Measurements from ENCODE around the gene PCAT7. TPM values are rescaled to one million over a fixed set of nuclear protein-coding genes. Genes with fewer than 3 reads are reported as not detected.
A peak's percentile ranks its signal among the peaks of the same experiment; 100 is the strongest.
"Not testable (repeated sequence)": the region's sequence is repeated elsewhere in the genome, so short reads cannot be mapped to it uniquely, and the experiment has no call there.

PCAT7 gene
- total RNA-seq, result not detected

DNA sequence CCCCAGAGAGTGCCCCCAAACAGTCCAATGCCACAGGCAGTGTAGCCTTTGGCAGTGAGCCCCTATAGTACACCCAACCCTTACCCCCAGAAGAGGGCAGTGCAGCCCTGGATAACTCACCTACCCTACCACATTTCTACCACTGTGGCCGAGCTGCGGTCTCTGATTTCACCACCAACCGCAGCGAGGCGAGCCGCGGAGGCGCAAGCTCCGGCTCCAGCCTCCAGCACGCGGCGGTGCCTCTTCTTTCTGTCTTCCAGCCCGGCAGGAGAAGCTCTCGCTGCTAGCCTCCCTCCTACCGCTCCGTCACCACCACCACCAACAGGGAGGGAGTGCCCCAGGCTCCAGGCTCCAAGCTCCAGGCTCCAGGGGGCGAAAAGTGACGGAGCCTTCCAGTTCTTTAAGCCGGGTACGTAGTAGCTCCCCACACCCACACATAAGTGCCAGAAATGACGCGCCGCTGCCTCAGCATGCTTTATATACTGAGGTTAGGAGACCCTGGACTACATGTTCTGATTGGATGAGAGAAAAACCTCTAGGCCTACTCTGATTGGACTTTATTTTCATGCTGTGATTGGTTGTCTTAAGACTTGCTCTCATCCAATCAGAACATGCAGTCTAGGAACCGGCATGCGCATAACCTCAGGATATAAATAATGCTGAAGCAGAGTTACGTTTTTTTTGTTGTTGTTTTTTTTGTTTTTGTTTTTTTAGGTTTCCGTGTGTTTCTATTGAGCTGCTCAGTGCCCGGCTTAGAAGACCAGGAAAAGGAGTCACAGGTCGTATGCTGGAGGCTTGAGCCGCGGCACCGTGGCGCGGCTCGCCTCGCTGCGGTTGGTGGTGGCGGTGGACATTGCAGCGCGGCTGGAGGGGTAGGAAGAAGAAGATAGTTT, at the start of gene PCAT7:
Gene PCAT7, plus strand, starts transcription at position 645 of the 893 bp plus-strand sequence.
- Mint-ChIP-seq H3K27me3 (peaks cover 15% of the 10 kb centered on the region), H3K27ac (no peak within 1 kb of the TSS), H3K36me3 (ENCODE audit: low read depth) (no peaks in the 10 kb centered on the region), H3K4me3 (no peak within 1 kb of the TSS), H3K4me1 (no peaks in the 10 kb centered on the region), H3K9me3 (no peaks in the 10 kb centered on the region)
- ATAC-seq (replicated peaks), result peak; percentile 90

GRCh38 chr9:94506370-94506769, 48.5 kb upstream of the PCAT7 start:
- not testable (repeated sequence) for ATAC-seq (replicated peaks); H3K4me3 Mint-ChIP-seq; H3K9me3 Mint-ChIP-seq; H3K4me1 Mint-ChIP-seq; H3K27ac Mint-ChIP-seq; H3K36me3 Mint-ChIP-seq (ENCODE audit: low read depth)
- peaks cover 16% of the 10 kb centered on the region for H3K27me3 Mint-ChIP-seq

DNA sequence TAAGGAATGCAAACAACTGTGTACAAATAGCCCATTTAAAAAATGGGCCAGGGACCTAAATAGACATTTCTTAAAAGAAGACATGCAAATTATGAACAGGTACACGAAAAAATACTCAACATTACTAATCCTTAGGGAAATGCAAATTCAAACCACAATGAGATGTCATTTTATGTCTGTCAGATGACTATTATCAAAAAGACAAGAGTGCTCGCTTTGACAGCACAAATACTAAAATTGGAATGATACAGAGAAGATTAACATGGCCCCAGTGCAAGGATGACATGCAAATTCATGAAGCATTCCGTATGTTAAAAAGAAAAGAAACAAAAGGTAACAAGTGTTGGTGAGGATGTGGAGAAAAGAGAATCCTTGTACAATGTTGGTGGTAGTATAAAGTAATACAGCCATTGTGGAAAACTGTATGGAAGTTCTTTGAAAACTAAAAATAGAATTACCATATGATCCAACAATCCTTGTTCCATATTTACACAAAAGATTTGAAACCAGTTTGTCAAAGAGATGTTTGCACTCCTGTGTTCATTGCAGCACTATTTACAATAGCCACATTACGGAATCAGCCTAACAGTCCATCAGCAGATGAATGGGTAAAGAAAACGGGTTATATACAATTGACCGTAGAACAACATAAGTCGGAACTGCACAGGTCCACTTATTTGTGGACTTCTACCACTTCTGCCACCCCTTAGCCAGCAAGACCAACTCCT, 47.2 kb upstream of the PCAT7 start:
- no peaks in the 10 kb centered on the region for H3K9me3 Mint-ChIP-seq
- ATAC-seq (replicated peaks), result no peak
- H3K4me1 Mint-ChIP-seq, result no peaks in the 10 kb centered on the region
- H3K36me3 Mint-ChIP-seq (ENCODE audit: low read depth), result no peaks in the 10 kb centered on the region
- no peak overlapping the region for H3K27ac Mint-ChIP-seq
- no peak overlapping the region for H3K4me3 Mint-ChIP-seq
- peaks cover 16% of the 10 kb centered on the region for H3K27me3 Mint-ChIP-seq

- H3K27me3 Mint-ChIP-seq, result peaks cover 4% of the 10 kb centered on the region
- no peaks in the 10 kb centered on the region for H3K9me3 Mint-ChIP-seq
- H3K4me3 Mint-ChIP-seq, result no peak overlapping the region
- ATAC-seq (replicated peaks), result no peak
- H3K36me3 Mint-ChIP-seq (ENCODE audit: low read depth), result no peaks in the 10 kb centered on the region
- H3K4me1 Mint-ChIP-seq, result no peaks in the 10 kb centered on the region
- H3K27ac Mint-ChIP-seq, result no peak overlapping the region
These were observed 43.5 kb upstream of the PCAT7 start for GRCh38 chr9:94511134-94511954.

DNA sequence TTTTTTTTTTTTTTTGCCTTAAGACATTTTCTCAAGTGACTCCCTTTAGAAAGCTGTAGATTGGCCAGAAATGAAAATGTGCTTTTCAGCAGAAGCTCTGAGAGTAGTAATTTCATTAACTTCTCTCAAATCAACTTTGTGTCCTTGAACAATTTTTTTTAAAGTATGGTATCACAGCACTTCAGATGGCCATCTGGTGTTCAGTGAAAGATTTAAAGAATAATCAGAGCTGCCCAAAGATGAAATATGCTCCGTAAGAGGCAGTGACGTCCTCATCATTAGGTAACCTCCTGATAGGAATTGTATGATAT, 43.0 kb upstream of the PCAT7 start:
- Mint-ChIP-seq H3K36me3 (ENCODE audit: low read depth) (no peaks in the 10 kb centered on the region), H3K4me1 (no peaks in the 10 kb centered on the region), H3K4me3 (no peak overlapping the region), H3K27ac (no peak overlapping the region), H3K9me3 (no peaks in the 10 kb centered on the region), H3K27me3 (peaks cover 3% of the 10 kb centered on the region)
- no peak for ATAC-seq (replicated peaks)

DNA sequence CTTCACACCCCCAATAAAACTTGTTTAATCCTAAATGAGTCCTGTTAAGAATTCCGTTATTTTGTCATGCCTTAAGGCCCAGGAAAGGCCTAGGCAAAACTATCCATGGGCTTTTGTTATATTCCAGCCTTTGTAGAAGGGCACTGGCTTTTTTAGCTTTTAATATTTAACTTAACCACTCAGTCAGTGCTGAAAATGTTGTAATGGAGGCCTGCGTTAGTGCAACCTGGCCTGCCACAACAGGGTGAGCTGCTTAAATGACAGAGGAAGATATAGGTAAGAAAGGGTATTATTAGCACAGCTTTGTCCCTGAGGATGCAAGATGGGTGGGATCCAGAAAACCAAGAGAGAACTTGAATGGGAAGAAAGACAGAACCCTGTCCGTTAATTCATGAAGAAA, 40.2 kb upstream of the PCAT7 start:
- H3K9me3 Mint-ChIP-seq, result no peaks in the 10 kb centered on the region
- H3K27me3 Mint-ChIP-seq, result peaks cover 3% of the 10 kb centered on the region
- no peaks in the 10 kb centered on the region for H3K4me1 Mint-ChIP-seq
- ATAC-seq (replicated peaks), result no peak
- no peaks in the 10 kb centered on the region for H3K36me3 Mint-ChIP-seq (ENCODE audit: low read depth)
- H3K4me3 Mint-ChIP-seq, result no peak overlapping the region
- H3K27ac Mint-ChIP-seq, result no peak overlapping the region

- ATAC-seq (replicated peaks), result no peak
- no peak overlapping the region for H3K27ac Mint-ChIP-seq
- no peak overlapping the region for H3K4me3 Mint-ChIP-seq
- H3K9me3 Mint-ChIP-seq, result no peaks in the 10 kb centered on the region
- peaks cover 3% of the 10 kb centered on the region for H3K27me3 Mint-ChIP-seq
- H3K4me1 Mint-ChIP-seq, result no peaks in the 10 kb centered on the region
- no peaks in the 10 kb centered on the region for H3K36me3 Mint-ChIP-seq (ENCODE audit: low read depth)
These were observed 37.6 kb upstream of the PCAT7 start for GRCh38 chr9:94517254-94517653.

GRCh38 chr9:94525396-94526035, 29.4 kb upstream of the PCAT7 start:
- Mint-ChIP-seq H3K4me1 (no peaks in the 10 kb centered on the region), H3K27ac (no peak overlapping the region), H3K9me3 (no peaks in the 10 kb centered on the region), H3K27me3 (peaks cover 7% of the 10 kb centered on the region), H3K4me3 (no peak overlapping the region), H3K36me3 (ENCODE audit: low read depth) (no peaks in the 10 kb centered on the region)
- ATAC-seq (replicated peaks), result no peak

DNA sequence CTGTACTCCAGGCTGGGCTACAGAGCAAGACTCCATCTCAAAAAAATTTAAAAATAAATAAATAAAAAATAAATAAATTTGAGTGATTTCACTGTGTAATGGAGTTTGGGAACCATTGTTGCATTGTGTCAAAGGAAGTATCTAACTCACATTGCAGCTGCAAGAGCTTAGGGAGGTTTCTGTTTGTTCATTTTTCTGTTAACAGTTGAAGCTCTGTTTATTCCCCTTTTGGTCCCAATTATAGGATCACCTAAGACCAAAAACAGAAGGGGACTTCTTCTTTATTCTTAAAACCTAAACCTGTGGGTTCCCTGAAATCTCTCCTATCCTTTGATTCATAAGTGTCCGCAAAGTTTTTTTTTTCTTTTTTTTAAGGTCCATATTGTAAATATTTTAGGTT, 28.6 kb upstream of the PCAT7 start:
- Mint-ChIP-seq H3K9me3 (no peaks in the 10 kb centered on the region), H3K27ac (no peak overlapping the region), H3K4me1 (no peaks in the 10 kb centered on the region), H3K27me3 (peaks cover 7% of the 10 kb centered on the region), H3K4me3 (no peak overlapping the region), H3K36me3 (ENCODE audit: low read depth) (no peaks in the 10 kb centered on the region)
- no peak for ATAC-seq (replicated peaks)

DNA sequence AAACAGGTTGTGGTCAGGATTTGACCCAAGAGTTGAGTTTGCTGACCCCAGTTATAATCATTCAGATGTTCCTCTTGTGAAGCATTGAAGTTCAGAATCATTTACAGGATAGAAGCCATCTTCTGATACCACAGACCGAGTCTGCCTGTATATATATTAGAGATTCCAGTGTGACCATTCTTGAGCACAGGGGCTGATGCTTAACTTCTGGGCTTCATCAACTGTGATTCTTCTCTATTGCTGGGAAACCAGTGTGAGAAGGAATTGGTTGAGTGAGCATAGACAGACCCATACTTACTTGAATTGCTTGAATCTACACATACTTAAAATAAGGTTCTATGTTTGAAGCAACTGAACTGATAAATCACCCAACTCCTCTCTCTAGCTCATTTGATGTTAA, 27.9 kb upstream of the PCAT7 start:
- no peaks in the 10 kb centered on the region for H3K9me3 Mint-ChIP-seq
- no peak for ATAC-seq (replicated peaks)
- H3K4me3 Mint-ChIP-seq, result no peak overlapping the region
- no peaks in the 10 kb centered on the region for H3K4me1 Mint-ChIP-seq
- no peak overlapping the region for H3K27ac Mint-ChIP-seq
- H3K27me3 Mint-ChIP-seq, result peaks cover 10% of the 10 kb centered on the region
- no peaks in the 10 kb centered on the region for H3K36me3 Mint-ChIP-seq (ENCODE audit: low read depth)

DNA sequence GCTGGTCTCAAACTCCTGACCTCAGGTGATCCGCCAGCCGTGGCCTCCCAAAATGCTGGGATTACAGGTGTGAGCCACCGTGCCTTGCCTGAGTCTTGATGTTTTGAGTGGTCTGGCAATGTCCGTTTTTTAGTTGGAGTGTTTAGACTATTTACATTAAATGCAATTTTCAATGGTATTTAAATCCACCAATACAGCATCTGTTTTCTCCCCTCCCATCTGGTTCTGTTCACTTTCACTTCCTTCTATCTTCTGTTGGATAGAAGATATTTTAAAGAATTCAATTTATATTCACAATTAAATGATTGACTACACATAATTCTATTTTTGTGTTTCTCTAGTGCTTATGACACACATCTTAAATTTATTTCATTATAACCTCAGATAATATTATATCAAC, 26.0 kb upstream of the PCAT7 start:
- Mint-ChIP-seq H3K4me1 (no peaks in the 10 kb centered on the region), H3K27me3 (peaks cover 10% of the 10 kb centered on the region), H3K9me3 (no peaks in the 10 kb centered on the region), H3K4me3 (no peak overlapping the region), H3K36me3 (ENCODE audit: low read depth) (no peaks in the 10 kb centered on the region), H3K27ac (no peak overlapping the region)
- ATAC-seq (replicated peaks), result no peak

- no peak for ATAC-seq (replicated peaks)
These were observed 21.7 kb upstream of the PCAT7 start for GRCh38 chr9:94533155-94533554.

GRCh38 chr9:94533601-94534000, 21.3 kb upstream of the PCAT7 start:
- no peaks in the 10 kb centered on the region for H3K9me3 Mint-ChIP-seq
- H3K4me3 Mint-ChIP-seq, result no peak overlapping the region
- peaks cover 12% of the 10 kb centered on the region for H3K27me3 Mint-ChIP-seq
- no peak overlapping the region for H3K27ac Mint-ChIP-seq
- no peaks in the 10 kb centered on the region for H3K36me3 Mint-ChIP-seq (ENCODE audit: low read depth)
- H3K4me1 Mint-ChIP-seq, result no peaks in the 10 kb centered on the region
- ATAC-seq (replicated peaks), result no peak

More at GRCh38 chr9:94533155-94533554, 21.7 kb upstream of the PCAT7 start:
- Mint-ChIP-seq H3K36me3 (ENCODE audit: low read depth) (no peaks in the 10 kb centered on the region), H3K27me3 (peaks cover 12% of the 10 kb centered on the region), H3K27ac (no peak overlapping the region), H3K4me1 (no peaks in the 10 kb centered on the region), H3K9me3 (no peaks in the 10 kb centered on the region), H3K4me3 (no peak overlapping the region)

DNA sequence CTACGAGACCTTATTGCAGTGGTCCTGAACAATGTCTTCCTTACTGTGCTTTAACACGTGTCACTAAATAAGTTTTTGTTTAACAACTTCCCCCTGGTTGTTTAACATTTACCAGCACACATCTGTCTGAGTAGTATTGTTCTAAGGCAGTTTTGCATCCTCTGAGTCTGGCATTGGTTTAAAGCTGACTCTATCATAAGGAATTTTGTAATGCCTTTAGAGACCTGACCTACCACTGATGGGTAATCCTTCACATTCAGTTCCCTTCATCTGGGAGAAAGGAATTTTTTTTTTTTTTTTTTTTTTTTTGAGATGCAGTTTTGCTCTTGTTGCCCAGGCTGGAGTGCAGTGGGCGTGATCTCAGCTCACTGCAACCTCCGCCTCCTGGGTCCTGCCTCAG, 20.0 kb upstream of the PCAT7 start:
- H3K9me3 Mint-ChIP-seq, result no peaks in the 10 kb centered on the region
- no peaks in the 10 kb centered on the region for H3K4me1 Mint-ChIP-seq
- ATAC-seq (replicated peaks), result no peak
- peaks cover 12% of the 10 kb centered on the region for H3K27me3 Mint-ChIP-seq
- H3K27ac Mint-ChIP-seq, result no peak overlapping the region
- H3K4me3 Mint-ChIP-seq, result no peak overlapping the region
- H3K36me3 Mint-ChIP-seq (ENCODE audit: low read depth), result no peaks in the 10 kb centered on the region
